ENCODE results near the gene RASSF1. TPM values are rescaled to one million over a fixed set of nuclear protein-coding genes. Genes with fewer than 3 reads are reported as not detected.

The RASSF1 gene
- total and polyA plus RNA-seq, 10 of the 15 experiments (the other 5 are each of a cell fraction or from before 2014, with no cell fraction given), result 4.4 to 59.6 (median 37.2) TPM

DNA sequence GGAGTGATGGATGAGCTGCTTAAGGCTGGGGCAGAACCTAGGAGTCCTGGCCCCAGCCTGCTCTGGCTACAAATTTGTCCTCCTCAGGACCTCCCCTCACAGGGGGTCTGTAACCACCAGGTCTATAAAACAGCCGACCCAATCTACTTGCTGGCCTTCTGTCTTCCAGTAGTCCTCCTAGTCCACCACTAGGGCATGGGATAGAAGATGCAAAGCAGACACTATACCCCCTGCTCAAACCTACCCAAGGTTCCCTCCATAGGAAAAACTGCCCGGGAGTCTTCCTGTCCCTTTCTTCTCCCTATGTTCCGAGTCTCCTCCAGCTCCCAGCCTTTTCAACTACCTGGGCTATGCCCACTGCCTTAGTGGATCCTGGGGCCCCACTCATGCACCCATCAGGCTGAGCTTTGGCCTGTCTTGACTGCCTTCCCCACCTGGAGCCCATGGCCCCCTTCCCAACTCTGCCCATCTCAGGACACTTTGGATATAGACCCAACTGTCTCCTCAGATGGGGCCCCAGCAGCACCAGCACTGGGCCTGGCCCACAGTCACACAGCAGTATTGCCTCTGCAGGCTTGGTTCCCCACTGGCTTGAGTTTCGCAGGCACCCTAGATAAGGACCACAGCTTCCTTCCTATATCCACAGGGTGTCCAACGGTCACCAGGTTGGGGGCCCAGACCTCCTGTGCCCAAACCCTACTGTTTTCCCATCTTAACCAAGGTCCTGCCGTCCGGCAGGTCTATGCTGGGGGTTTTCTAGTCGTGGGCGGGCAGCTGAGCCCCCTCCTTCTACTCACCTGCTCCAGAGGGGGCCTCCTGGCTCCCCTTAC, 42.5 kb downstream of the RASSF1 start:
- H4K20me1 ChIP-seq (ENCODE audit: control insufficient read depth, insufficient read depth), result no peaks in the 10 kb centered on the region
- H3K4me1 ChIP-seq (ENCODE audit: control insufficient read depth, insufficient read depth, low read length), result peaks cover 4% of the 10 kb centered on the region
- peaks cover 2% of the 10 kb centered on the region; the same call in 1 of the 2 replicates for H3K79me2 ChIP-seq (ENCODE audit: control insufficient read depth, insufficient read depth, low read length)
- TSS peak; percentile 78 for BruUV-seq (replicated peaks)
- H3K9me3 ChIP-seq (replicated peaks; ENCODE audit: control insufficient read depth, insufficient read depth, low read length), result no peaks in the 10 kb centered on the region
- H3K4me2 ChIP-seq (ENCODE audit: control insufficient read depth, insufficient read depth), result peak overlapping the region; percentile 98
- DNase-seq (ENCODE audit: low read depth, low spot score), result no peak
- RAD21 ChIA-PET (ENCODE audit: unreplicated experiment), result interaction anchor here (1.1 to 2.2 kb wide), 5 partner anchors 26 to 52 kb away, joined by 3 to 15 read pairs (median 5); partner anchors contain the start of genes CYB561D2, NPRL2 and TUSC2
- intact Hi-C loops (cut with micrococcal nuclease; ENCODE audit: unreplicated experiment), result loop anchor here (5.0 kb wide), 1 partner anchor 39 kb away; no protein-coding TSS in a partner anchor
- in situ Hi-C loops (cut with MboI), result no loop called here
- H3K27ac ChIP-seq (ENCODE audit: control insufficient read depth, insufficient read depth), result peak overlapping the region; percentile 83
- TF ChIP-seq, protein P1, sequence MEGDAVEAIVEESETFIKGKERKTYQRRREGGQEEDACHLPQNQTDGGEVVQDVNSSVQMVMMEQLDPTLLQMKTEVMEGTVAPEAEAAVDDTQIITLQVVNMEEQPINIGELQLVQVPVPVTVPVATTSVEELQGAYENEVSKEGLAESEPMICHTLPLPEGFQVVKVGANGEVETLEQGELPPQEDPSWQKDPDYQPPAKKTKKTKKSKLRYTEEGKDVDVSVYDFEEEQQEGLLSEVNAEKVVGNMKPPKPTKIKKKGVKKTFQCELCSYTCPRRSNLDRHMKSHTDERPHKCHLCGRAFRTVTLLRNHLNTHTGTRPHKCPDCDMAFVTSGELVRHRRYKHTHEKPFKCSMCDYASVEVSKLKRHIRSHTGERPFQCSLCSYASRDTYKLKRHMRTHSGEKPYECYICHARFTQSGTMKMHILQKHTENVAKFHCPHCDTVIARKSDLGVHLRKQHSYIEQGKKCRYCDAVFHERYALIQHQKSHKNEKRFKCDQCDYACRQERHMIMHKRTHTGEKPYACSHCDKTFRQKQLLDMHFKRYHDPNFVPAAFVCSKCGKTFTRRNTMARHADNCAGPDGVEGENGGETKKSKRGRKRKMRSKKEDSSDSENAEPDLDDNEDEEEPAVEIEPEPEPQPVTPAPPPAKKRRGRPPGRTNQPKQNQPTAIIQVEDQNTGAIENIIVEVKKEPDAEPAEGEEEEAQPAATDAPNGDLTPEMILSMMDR (IDR thresholded peaks at IDR 0.05 in 2 of 3, conservative IDR thresholded peaks at IDR 0.05 in 1 of 3; ENCODE audit: control insufficient read depth in 2 of 3, extremely low read depth in 1 of 3, insufficient read depth in 1 of 3, low read depth in 3 of 3, low read length in 3 of 3), result peak in 1 of 3 experiments; percentile 17; a peak in 1 of 6 replicates
- TF ChIP-seq NR2F1 (conservative IDR thresholded peaks at IDR 0.05), result no peak
- ATAC-seq, result no peak
- peak overlapping the region; percentile 89 for H3K9ac ChIP-seq (ENCODE audit: control insufficient read depth, insufficient read depth, low read length)
- POLR2A ChIA-PET, result interaction anchor here (0.5 to 2.7 kb wide), 12 partner anchors 19 to 1378 kb away, joined by 3 to 30 read pairs (median 6); partner anchors contain the start of genes CYB561D2, NPRL2, RBM5 and TUSC2
- CTCF ChIA-PET, result interaction anchor here (1.1 to 3.5 kb wide), 8 partner anchors 20 to 55 kb away, joined by 3 to 22 read pairs (median 6); partner anchors contain the start of gene TUSC2
- H2AFZ ChIP-seq (ENCODE audit: control insufficient read depth, low read depth, low read length), result peak overlapping the region; percentile 100
- H3K36me3 ChIP-seq (ENCODE audit: control insufficient read depth in 2 of 2, insufficient read depth in 2 of 2, low read length in 1 of 2), result no peaks in the 10 kb centered on the region
- H3K4me3 ChIP-seq, result peak overlapping the region; percentile 82
- no peaks in the 10 kb centered on the region for H3K27me3 ChIP-seq (replicated peaks in 1 of 2; ENCODE audit: control insufficient read depth in 2 of 2, insufficient read depth in 2 of 2, low read length in 1 of 2)
- WGBS (ENCODE audit: insufficient coverage, insufficient replicate concordance, low lambda C conversion rate, missing lambda C conversion rate), result 32% methylated on average over 9 of the region's 9 CpGs
- SMC1A ChIA-PET (ENCODE audit: uncharacterized antibody, unreplicated experiment), result interaction anchor here (0.8 to 2.3 kb wide), 2 partner anchors 39 to 52 kb away, joined by 3 to 9 read pairs; partner anchors contain the start of genes CYB561D2 and NPRL2
- FAIRE-seq, result no peak

Data from GM12878 (cell line).